Neural progenitor cell (in vitro differentiated cells): Measurements from ENCODE around the gene MED20. TPM values are rescaled to one million over a fixed set of nuclear protein-coding genes. Genes with fewer than 3 reads are reported as not detected.

Source experiments
- DNase-seq: peaks from one replicate; pipeline ENCODE4 v3.0.0-alpha.2; 2016; ENCODE audit warnings: low spot score
- H2AFZ ChIP-seq: fragments of 200-600 bp; sonication (generic); replicated peaks from 2 replicates; pipeline ENCODE4 v1.6.1; 2016; ENCODE audit warnings: antibody characterized with exemption
- H3F3A ChIP-seq: fragments of 200-600 bp; sonication (generic); 2 replicates; pipeline ENCODE4 v1.6.1; 2016; ENCODE audit warnings: antibody characterized with exemption, low read depth
- H3K27ac ChIP-seq: fragments of 200-600 bp; sonication (generic); 2 replicates; pipeline ENCODE4 v1.5.1; 2016; ENCODE audit warnings: mild to moderate bottlenecking
- H3K27me3 ChIP-seq: fragments of 200-600 bp; sonication (generic); 2 replicates; pipeline ENCODE4 v1.6.1; 2016; ENCODE audit warnings: mild to moderate bottlenecking, moderate library complexity
- H3K36me3 ChIP-seq: fragments of 200-600 bp; sonication (generic); 2 replicates; pipeline ENCODE4 v1.5.1; 2016
- H3K4me1 ChIP-seq: fragments of 200-600 bp; sonication (generic); 2 replicates; pipeline ENCODE4 v1.6.1; 2016; ENCODE audit warnings: mixed run types
- H3K4me2 ChIP-seq: fragments of 200-600 bp; sonication (generic); 2 replicates; pipeline ENCODE4 v1.6.1; 2016
- H3K4me3 ChIP-seq: fragments of 200-600 bp; sonication (generic); 2 replicates; pipeline ENCODE4 v1.5.1; 2016
- H3K79me2 ChIP-seq: fragments of 200-600 bp; sonication (generic); 2 replicates; pipeline ENCODE4 v1.6.1; 2016; ENCODE audit warnings: low read depth
- H3K9ac ChIP-seq: fragments of 200-600 bp; sonication (generic); 2 replicates; pipeline ENCODE4 v1.6.1; 2016
- H3K9me3 ChIP-seq: fragments of 200-600 bp; sonication (generic); 2 replicates; pipeline ENCODE4 v1.5.1; 2016; ENCODE audit warnings: low read depth
- H4K20me1 ChIP-seq: fragments of 200-600 bp; sonication (generic); 2 replicates; pipeline ENCODE4 v1.6.1; 2016; ENCODE audit warnings: low read depth
- H3K27ac Mint-ChIP-seq: 3 replicates; pipeline ENCODE4 v1.8.0; 2021; ENCODE audit warnings: mixed read lengths
- H3K27me3 Mint-ChIP-seq: 2 replicates; pipeline ENCODE4 v1.8.0; 2022; ENCODE audit warnings: low read depth, mild to moderate bottlenecking, inconsistent platforms, moderate library complexity, mixed read lengths; ENCODE audit not compliant: insufficient read depth
- H3K36me3 Mint-ChIP-seq: 3 replicates; pipeline ENCODE4 v1.8.0; 2021; ENCODE audit warnings: mixed read lengths
- H3K4me1 Mint-ChIP-seq: 3 replicates; pipeline ENCODE4 v1.8.0; 2021; ENCODE audit warnings: mixed read lengths
- H3K4me3 Mint-ChIP-seq: 3 replicates; pipeline ENCODE4 v1.8.0; 2021; ENCODE audit warnings: mild to moderate bottlenecking, moderate library complexity, mixed read lengths
- H3K9me3 Mint-ChIP-seq: 3 replicates; pipeline ENCODE4 v1.8.0; 2020; ENCODE audit warnings: mixed read lengths
- CTCF ChIP-seq: fragments of 200-600 bp; sonication (generic); IDR thresholded peaks from 2 replicates; pipeline ENCODE4 v1.5.1; 2017; ENCODE audit warnings: antibody characterized with exemption, mild to moderate bottlenecking
- EZH2 ChIP-seq: fragments of 200-600 bp; sonication (generic); IDR thresholded peaks from 2 replicates; pipeline ENCODE4 v1.6.1; 2017; ENCODE audit warnings: antibody characterized with exemption, mild to moderate bottlenecking, moderate library complexity
- EZH2phosphoT487 ChIP-seq: fragments of 200-600 bp; sonication (generic); IDR thresholded peaks from 2 replicates; pipeline ENCODE4 v1.6.1; 2017; ENCODE audit warnings: antibody characterized with exemption
- total RNA-seq: library from RNA; depleted of rRNA; stranded (reverse); fragments of >200 nt; gene quantifications from 2 replicates; pipeline ENCODE4 v1.2.3, GENCODE V29; 2015; ENCODE audit warnings: low replicate concordance

The MED20 gene
- total RNA-seq, 1 donor from 2014 or later: 29.4 TPM

GRCh38 chr6:41966961-41967311, 46.0 kb upstream of the MED20 start:
- Mint-ChIP-seq H3K27me3 (peaks cover 8% of the 10 kb centered on the region), H3K4me3 (no peak overlapping the region), H3K27ac (no peak overlapping the region), H3K36me3 (no peaks in the 10 kb centered on the region), H3K4me1 (peaks cover 46% of the 10 kb centered on the region), H3K9me3 (no peaks in the 10 kb centered on the region)
- TF ChIP-seq EZH2phosphoT487 (no peak), EZH2 (no peak), CTCF (no peak)
- Histone ChIP-seq H2AFZ (no peak overlapping the region), H3K27ac (no peak overlapping the region), H3K4me2 (peak overlapping the region; percentile 29), H3K9ac (no peak overlapping the region), H3K4me3 (no peak overlapping the region), H3K4me1 (peaks cover 27% of the 10 kb centered on the region), H3K36me3 (no peaks in the 10 kb centered on the region), H3F3A (peaks cover 20% of the 10 kb centered on the region), H3K79me2 (no peaks in the 10 kb centered on the region), H3K9me3 (no peaks in the 10 kb centered on the region), H3K27me3 (no peaks in the 10 kb centered on the region), H4K20me1 (peaks cover 10% of the 10 kb centered on the region)
- DNase-seq: peak; percentile 22

- Histone ChIP-seq H2AFZ (no peak overlapping the region), H3K27me3 (no peaks in the 10 kb centered on the region), H3K4me3 (no peak overlapping the region), H3K27ac (no peak overlapping the region), H3K79me2 (no peaks in the 10 kb centered on the region), H3K4me1 (peaks cover 27% of the 10 kb centered on the region), H3K36me3 (no peaks in the 10 kb centered on the region), H3F3A (peaks cover 20% of the 10 kb centered on the region), H3K4me2 (peak overlapping the region; percentile 59), H4K20me1 (peaks cover 10% of the 10 kb centered on the region), H3K9ac (no peak overlapping the region), H3K9me3 (no peaks in the 10 kb centered on the region)
- Mint-ChIP-seq H3K36me3 (no peaks in the 10 kb centered on the region), H3K4me1 (peaks cover 49% of the 10 kb centered on the region), H3K27ac (peak overlapping the region; percentile 38), H3K4me3 (no peak overlapping the region), H3K9me3 (no peaks in the 10 kb centered on the region), H3K27me3 (peaks cover 8% of the 10 kb centered on the region)
- no peak for DNase-seq
- TF ChIP-seq EZH2 (no peak), CTCF (no peak), EZH2phosphoT487 (no peak)
These were observed 45.4 kb upstream of the MED20 start for GRCh38 chr6:41966214-41966920.

GRCh38 chr6:41965429-41966213, 44.7 kb upstream of the MED20 start:
- no peaks in the 10 kb centered on the region for H3K9me3 ChIP-seq
- H2AFZ ChIP-seq: no peak overlapping the region
- peak overlapping the region; percentile 60 for H3K4me3 Mint-ChIP-seq
- H4K20me1 ChIP-seq: peaks cover 10% of the 10 kb centered on the region
- TF ChIP-seq CTCF: no peak
- no peak for TF ChIP-seq EZH2phosphoT487
- TF ChIP-seq EZH2: no peak
- no peaks in the 10 kb centered on the region for H3K79me2 ChIP-seq
- no peaks in the 10 kb centered on the region for H3K36me3 ChIP-seq
- no peaks in the 10 kb centered on the region for H3K36me3 Mint-ChIP-seq
- H3K4me3 ChIP-seq: no peak overlapping the region
- no peaks in the 10 kb centered on the region for H3K9me3 Mint-ChIP-seq
- no peaks in the 10 kb centered on the region for H3K27me3 ChIP-seq
- H3K4me1 Mint-ChIP-seq: peaks cover 49% of the 10 kb centered on the region
- H3K27ac Mint-ChIP-seq: peak overlapping the region; percentile 97
- peak overlapping the region; percentile 59 for H3K4me2 ChIP-seq
- peaks cover 27% of the 10 kb centered on the region for H3K4me1 ChIP-seq
- peaks cover 5% of the 10 kb centered on the region for H3K27me3 Mint-ChIP-seq
- peak; percentile 90 for DNase-seq
- H3F3A ChIP-seq: peaks cover 20% of the 10 kb centered on the region
- peak overlapping the region; percentile 68 for H3K27ac ChIP-seq
- H3K9ac ChIP-seq: no peak overlapping the region
